Forelimb muscle (tissue), 1 donor: ENCODE results near the gene HLTF. TPM values are rescaled to one million over a fixed set of nuclear protein-coding genes. Genes with fewer than 3 reads are reported as not detected.
"Not testable (repeated sequence)": the region's sequence is repeated elsewhere in the genome, so short reads cannot be mapped to it uniquely, and the experiment has no call there.

Experiments
- DNase-seq: peaks from one replicate; pipeline ENCODE4 v3.0.0-alpha.2; 2013; ENCODE audit warnings: low read depth
- polyA plus RNA-seq: library from polyadenylated mRNA; unstranded; fragments of 120-200 nt; gene quantifications from one replicate; pipeline ENCODE4 v1.2.1, GENCODE V29; 2013; ENCODE audit not compliant: insufficient read length

HLTF gene
- polyA plus RNA-seq = 17.5 TPM

DNA sequence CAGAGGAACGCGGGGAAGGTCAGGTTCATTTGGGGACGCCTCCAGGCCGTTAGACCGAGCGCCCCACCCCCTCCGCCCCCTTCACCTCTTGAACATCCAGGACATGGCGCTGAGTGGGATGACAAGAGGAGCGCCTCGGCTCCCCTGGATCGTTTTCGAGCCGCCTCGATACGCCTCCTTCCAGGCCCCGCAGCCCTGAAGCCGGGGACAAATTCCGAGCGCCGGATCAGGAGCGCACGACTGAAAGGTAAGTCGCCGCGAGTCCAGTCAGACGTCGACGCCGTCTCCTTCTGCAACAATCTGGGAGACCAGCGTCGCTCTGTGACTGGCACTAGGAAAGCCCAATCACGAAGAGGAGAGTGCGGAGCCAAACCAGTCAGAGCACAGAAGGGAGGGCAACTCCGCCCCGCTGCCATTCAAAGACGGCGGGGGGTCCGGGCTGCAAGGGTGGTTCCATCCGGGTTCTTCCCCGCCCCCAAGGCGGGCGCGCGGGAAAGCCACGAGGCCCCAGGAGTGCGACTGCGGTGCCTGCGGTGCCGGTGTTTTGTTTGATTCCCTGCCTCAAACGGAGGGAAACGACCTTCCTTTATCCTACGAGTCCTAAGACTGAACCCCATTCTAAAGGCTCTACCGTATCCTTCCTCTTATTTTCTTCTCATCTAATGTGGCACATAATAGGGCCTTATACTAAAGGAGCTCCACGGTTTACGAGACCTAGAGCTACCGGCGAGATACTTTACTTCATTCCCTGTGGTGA is at the start of gene HLTF:
HLTF (minus strand) TSS at position 302 of the 757 bp plus-strand sequence; CDS start at position 105, 197 bp downstream.
- DNase-seq = peak; percentile 96

- no peak for DNase-seq
These were observed 48.2 kb upstream of the HLTF start for GRCh38 chr3:149134575-149134974.

DNA sequence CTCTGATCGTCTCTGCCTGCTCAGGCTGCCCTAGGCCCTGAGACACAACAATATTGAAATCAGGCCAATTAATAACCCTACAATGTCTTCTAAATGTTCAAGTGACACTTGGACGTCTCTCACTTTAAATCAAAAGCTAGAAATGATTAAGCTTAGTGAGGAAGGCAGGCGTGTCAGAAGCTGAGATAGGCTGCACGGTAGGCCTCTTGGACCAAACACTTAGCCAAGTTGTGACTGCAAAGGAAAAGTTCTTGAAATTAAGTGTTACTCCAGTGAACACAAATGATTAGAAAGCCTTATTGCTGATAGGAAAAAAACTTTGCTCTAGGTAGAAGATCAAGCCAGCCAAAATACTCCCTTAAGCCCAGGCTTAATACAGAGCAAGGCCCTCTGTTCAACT is 45.3 kb upstream of the HLTF start:
- DNase-seq = no peak

- peak; percentile 70 for DNase-seq
These were observed 43.2 kb upstream of the HLTF start, which contains the start of gene HPS3 for GRCh38 chr3:149129326-149130205. HPS3 (plus strand) TSS chr3:149129638; CDS start chr3:149129724, 86 bp downstream.

GRCh38 chr3:149128821-149129220 is 42.5 kb upstream of the HLTF start:
- DNase-seq = no peak

GRCh38 chr3:149122721-149123578 is 36.6 kb upstream of the HLTF start:
- DNase-seq = no peak

GRCh38 chr3:149120051-149120972 is 34.0 kb upstream of the HLTF start:
- peak; percentile 64 for DNase-seq

GRCh38 chr3:149119466-149119865 is 33.1 kb upstream of the HLTF start:
- no peak for DNase-seq

GRCh38 chr3:149118724-149119123 is 32.4 kb upstream of the HLTF start:
- no peak for DNase-seq

DNA sequence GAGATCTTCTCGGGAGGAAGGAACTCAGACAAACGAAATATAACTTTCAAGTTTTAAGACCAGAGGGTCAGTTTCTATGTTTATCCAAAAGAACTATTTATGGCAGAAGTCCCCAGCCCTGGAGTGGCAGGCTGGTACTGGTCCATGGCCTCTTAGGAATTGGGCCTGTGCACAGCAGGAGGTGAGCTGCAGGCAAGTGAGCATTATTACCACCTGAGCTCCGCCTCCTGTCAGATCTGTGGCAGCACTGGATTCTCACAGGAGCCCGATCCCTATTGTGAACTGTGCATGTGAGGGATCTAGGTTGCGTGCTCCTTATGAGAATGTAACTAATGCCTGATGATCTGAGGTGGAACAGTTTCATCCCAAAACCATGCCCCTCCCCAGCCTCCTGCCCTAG is 28.8 kb upstream of the HLTF start:
- no peak for DNase-seq

- DNase-seq = no peak
These were observed 28.1 kb upstream of the HLTF start for GRCh38 chr3:149114458-149114857.

- DNase-seq = no peak
These were observed 18.2 kb upstream of the HLTF start for GRCh38 chr3:149104484-149104883.

GRCh38 chr3:149101641-149102040 is 15.3 kb upstream of the HLTF start:
- no peak for DNase-seq

DNA sequence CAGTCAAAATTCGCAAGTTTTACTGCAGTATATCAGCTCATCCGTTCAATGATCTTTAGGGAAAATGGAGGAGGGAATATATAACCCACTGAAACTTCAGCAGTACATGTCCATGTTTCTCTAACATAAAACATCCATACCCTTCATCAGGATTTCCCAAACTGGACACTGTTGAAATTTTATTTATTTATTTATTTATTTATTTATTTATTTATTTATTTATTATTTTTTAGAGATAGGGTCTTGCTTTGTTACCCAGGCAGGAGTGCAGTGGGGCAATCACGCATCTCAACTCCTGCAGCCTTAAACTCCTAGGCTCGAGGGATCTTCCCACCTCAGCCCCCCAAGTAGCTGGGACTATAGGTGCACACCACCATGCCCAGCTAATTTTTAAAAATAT is 14.8 kb upstream of the HLTF start:
- no peak for DNase-seq

DNA sequence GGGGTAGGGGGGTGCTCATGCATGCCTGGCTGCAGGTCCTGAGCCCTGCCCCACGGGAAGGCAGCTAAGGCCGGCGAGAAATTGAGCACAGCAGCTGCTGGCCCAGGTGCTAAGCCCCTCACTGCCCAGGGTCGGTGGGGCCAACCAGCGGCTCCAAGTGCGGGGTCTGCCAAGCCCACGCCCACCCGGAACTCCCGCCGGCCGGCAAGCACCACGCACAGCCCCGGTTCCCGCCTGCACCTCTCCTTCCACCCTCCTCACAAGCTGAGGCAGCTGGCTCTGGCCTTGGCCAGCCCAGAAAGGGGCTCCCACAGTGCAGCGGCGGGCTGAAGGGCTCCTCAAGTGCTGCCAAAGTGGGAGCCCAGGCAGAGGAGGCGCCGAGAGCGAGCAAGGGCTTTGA is 11.7 kb upstream of the HLTF start:
- not testable (repeated sequence) for DNase-seq

- no peak for DNase-seq
These were observed 9.2 kb upstream of the HLTF start for GRCh38 chr3:149095487-149095886.

DNA sequence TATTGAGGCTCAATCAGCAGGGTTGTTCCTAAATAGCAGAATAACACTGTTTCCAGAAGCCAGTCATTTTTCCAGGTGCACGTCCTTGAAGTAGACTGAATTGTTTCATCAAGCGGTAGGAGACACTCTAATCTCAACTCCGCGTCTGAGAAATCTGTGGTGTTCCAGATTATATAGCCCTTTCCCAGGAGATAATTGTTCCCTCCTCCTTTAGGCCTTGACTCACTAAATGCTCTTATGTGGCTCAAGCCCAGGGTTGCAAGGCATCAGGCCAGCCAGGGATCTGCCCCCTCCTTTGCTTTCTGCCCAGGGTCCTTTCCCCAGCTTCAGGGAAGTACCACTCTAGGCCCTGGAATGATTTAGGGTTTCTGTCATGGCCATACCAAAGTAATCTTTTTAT is 5.7 kb upstream of the HLTF start:
- DNase-seq = no peak

DNA sequence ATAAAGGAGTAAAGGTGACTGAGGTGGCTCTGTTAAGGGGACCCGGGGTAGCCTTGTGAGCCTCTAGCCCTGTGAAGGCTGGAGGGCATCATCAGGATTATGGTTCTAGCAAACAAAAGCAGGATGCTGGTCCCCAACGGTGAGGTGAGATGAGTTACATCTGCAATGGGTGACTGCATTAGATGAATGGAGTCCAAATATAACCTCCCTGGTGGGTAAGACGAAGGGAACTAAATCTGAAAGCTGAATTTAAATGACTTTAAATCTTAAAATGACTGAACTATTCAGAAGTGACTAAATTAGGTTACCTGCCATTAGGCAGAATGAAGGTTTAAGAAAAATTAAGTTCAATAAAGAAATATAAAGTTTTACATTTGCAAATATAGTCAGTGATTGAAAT is 4.6 kb upstream of the HLTF start:
- DNase-seq = no peak

DNA sequence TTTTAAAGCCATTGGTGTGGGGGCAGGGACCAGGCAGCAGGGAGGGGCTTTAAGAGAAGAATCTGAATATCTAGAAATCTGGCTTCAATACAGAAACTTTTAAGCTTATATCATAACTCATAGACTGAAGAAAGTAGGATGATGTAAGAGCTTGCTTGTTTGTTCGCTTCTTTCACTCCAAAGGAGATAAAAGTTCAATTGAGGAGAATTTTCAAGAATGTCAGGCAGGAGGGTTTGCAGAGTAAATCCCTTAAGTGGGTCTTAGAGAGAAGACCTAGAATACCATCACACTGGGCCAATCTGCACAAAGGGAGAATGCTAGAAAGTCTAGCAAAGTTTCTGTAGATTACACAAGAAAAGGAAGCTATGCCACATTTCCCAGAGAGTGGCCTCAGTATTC is 4.1 kb upstream of the HLTF start:
- DNase-seq = no peak

DNA sequence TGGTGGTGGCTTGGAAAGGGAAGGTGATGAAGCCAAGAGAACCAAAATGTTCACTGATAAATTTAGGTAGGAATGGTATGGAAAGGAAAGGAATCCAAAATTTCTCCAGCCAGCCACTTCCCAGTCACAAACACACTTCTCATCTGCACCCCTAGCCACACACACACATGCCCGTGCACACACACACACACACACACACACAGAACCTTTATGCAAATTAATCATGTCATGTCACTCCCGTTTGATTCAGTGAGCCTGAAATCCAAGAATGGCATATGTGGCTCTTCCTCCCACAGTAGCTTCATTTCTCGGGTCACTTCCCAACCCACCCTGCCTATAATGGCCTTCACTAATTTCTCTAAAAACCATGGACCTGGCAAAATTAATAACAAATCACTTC is 3.1 kb upstream of the HLTF start:
- no peak for DNase-seq

- DNase-seq = no peak
These were observed 875 bp upstream of the HLTF start for GRCh38 chr3:149087208-149087607.
